Measurements from ENCODE around the gene PCMTD2. TPM values are rescaled to one million over a fixed set of nuclear protein-coding genes. Genes with fewer than 3 reads are reported as not detected.
A peak's percentile ranks its signal among the peaks of the same experiment; 100 is the strongest.

The PCMTD2 gene
- total and polyA plus RNA-seq, 2 of the 13 experiments (the other 11 are each of a cell fraction or from before 2014, with no cell fraction given): 47.0 to 76.9 TPM

- no peak for TF ChIP-seq ATF6 (CRISPR knock-in tag; conservative IDR thresholded peaks at IDR 0.05)
- no peak for TF ChIP-seq DNMT1 (CRISPR knock-in tag; IDR thresholded peaks at IDR 0.05)
- no peak for TF ChIP-seq ZNF850 (CRISPR knock-in tag; conservative IDR thresholded peaks at IDR 0.05)
- TF ChIP-seq ATF1 (CRISPR knock-in tag; IDR thresholded peaks at IDR 0.05): 0 out of 2 replicates have a peak, but pooled peaks have one; percentile 20
- no peak for TF ChIP-seq ZFAT (CRISPR knock-in tag; conservative IDR thresholded peaks at IDR 0.05)
- TF ChIP-seq PRDM15 (CRISPR knock-in tag; IDR thresholded peaks at IDR 0.05): no peak
- no peak for TF ChIP-seq HIC2 (CRISPR knock-in tag; IDR thresholded peaks at IDR 0.05; ENCODE audit: low read depth)
- no peak for TF ChIP-seq RARG (CRISPR knock-in tag; IDR thresholded peaks at IDR 0.05; ENCODE audit: low read depth)
- no peak for TF ChIP-seq ZNF225 (CRISPR knock-in tag; IDR thresholded peaks at IDR 0.05)
- no peak for TF ChIP-seq ZFP36L1 (CRISPR knock-in tag; IDR thresholded peaks at IDR 0.05)
- no peak for TF ChIP-seq ZBTB14 (CRISPR knock-in tag; IDR thresholded peaks at IDR 0.05)
- no peak for TF ChIP-seq ELF4 (CRISPR knock-in tag; IDR thresholded peaks at IDR 0.05; ENCODE audit: borderline replicate concordance)
- TF ChIP-seq ZNF513 (CRISPR knock-in tag; conservative IDR thresholded peaks at IDR 0.05): no peak
- TF ChIP-seq ZNF670 (CRISPR knock-in tag; IDR thresholded peaks at IDR 0.05; ENCODE audit: borderline replicate concordance): no peak
- no peak for TF ChIP-seq SOX5 (CRISPR knock-in tag; IDR thresholded peaks at IDR 0.05; ENCODE audit: borderline replicate concordance)
- no peak for TF ChIP-seq CHD2 (IDR thresholded peaks at IDR 0.05; ENCODE audit: low read depth, low read length)
Observed at GRCh38 chr20:64256282-64256935, 861 bp downstream of the PCMTD2 start (continued).
